IMR-90 (cell line): ENCODE measurements around the gene TIPIN. TPM values are rescaled to one million over a fixed set of nuclear protein-coding genes. Genes with fewer than 3 reads are reported as not detected.

Experiments
- ATAC-seq: fragments of 200-7000 bp; cut with Tn5 transposase; 2 replicates; pipeline ENCODE4 v1.9.1; 2020; ENCODE audit warnings: low read depth, mild to moderate bottlenecking, moderate library complexity
- BruUV-seq: library from RNA; stranded (reverse); fragments of 400-500 nt; replicated peaks from 2 replicates; lab custom pipeline; 2021; lab: Mats Ljungman, UMichigan
- CTCF ChIA-PET: fragments of 300-600 bp; formaldehyde crosslinking; extraction: SDS; loops from one replicate; lab custom pipeline; 2021; ENCODE audit warnings: antibody characterized with exemption; lab: Yijun Ruan, JAX
- POLR2A ChIA-PET: fragments of 300-600 bp; sonication (Branson Sonifier 250); formaldehyde crosslinking; loops from one replicate; lab custom pipeline; 2022; ENCODE audit warnings: antibody characterized with exemption; ENCODE audit not compliant: unreplicated experiment; lab: Charles Lee
- DNase-seq: peaks from one replicate; pipeline ENCODE4 v3.0.0; 2013
- H2AFZ ChIP-seq: replicated peaks from 2 replicates; pipeline ENCODE3; 2013; ENCODE audit warnings: low read length, mild to moderate bottlenecking; ENCODE audit not compliant: poor library complexity
- H2AK5ac ChIP-seq: 2 replicates; pipeline ENCODE4 v1.6.1; 2013; ENCODE audit warnings: low read depth, low read length, inconsistent platforms
- H2AK9ac ChIP-seq: replicated peaks from 2 replicates; pipeline ENCODE3; 2013; ENCODE audit warnings: mild to moderate bottlenecking, low read depth, low read length, moderate library complexity; ENCODE audit not compliant: poor library complexity
- H2BK120ac ChIP-seq: 2 replicates; pipeline ENCODE4 v1.6.1; 2013; ENCODE audit warnings: low read depth, low read length, inconsistent platforms
- H2BK15ac ChIP-seq: 3 replicates; pipeline ENCODE4 v1.6.1; 2013; ENCODE audit warnings: low read depth, low read length, inconsistent platforms
- H2BK20ac ChIP-seq: 2 replicates; pipeline ENCODE4 v1.6.1; 2013; ENCODE audit warnings: low read depth, mild to moderate bottlenecking, inconsistent platforms, low read length, moderate library complexity
- H2BK5ac ChIP-seq: 2 replicates; pipeline ENCODE4 v1.6.1; 2013; ENCODE audit warnings: mild to moderate bottlenecking, low read depth, low read length, inconsistent platforms; ENCODE audit not compliant: poor library complexity, severe bottlenecking
- H3K14ac ChIP-seq: replicated peaks from 2 replicates; pipeline ENCODE4 v1.6.1; 2013; ENCODE audit warnings: low read depth, low read length, inconsistent platforms
- H3K18ac ChIP-seq: 2 replicates; pipeline ENCODE4 v1.6.1; 2013; ENCODE audit warnings: low read depth, low read length, control low read depth
- H3K23ac ChIP-seq: 2 replicates; pipeline ENCODE4 v1.6.1; 2013; ENCODE audit warnings: low read depth, low read length, inconsistent platforms
- H3K27ac ChIP-seq: 2 replicates; pipeline ENCODE4 v1.5.1; 2013; ENCODE audit warnings: mild to moderate bottlenecking, control low read depth, low read length; ENCODE audit not compliant: insufficient read depth
- H3K27me3 ChIP-seq: 2 replicates; pipeline ENCODE4 v1.6.1; 2013; ENCODE audit warnings: low read length; ENCODE audit not compliant: control insufficient read depth, insufficient read depth
- H3K36me3 ChIP-seq: 2 replicates; pipeline ENCODE4 v1.6.1; 2013; ENCODE audit warnings: low read length, mixed read lengths; ENCODE audit not compliant: control insufficient read depth, insufficient read depth
- H3K4ac ChIP-seq: 2 replicates; pipeline ENCODE4 v1.6.1; 2013; ENCODE audit warnings: low read depth, low read length, inconsistent platforms
- H3K4me1 ChIP-seq: 2 replicates; pipeline ENCODE4 v1.6.1; 2013; ENCODE audit warnings: low read length, mixed read lengths; ENCODE audit not compliant: control insufficient read depth, insufficient read depth
- H3K4me2 ChIP-seq: 2 replicates; pipeline ENCODE4 v1.6.1; 2013; ENCODE audit warnings: low read depth, mild to moderate bottlenecking, control low read depth, low read length, moderate library complexity
- H3K4me3 ChIP-seq: 2 replicates; pipeline ENCODE4 v1.5.1; 2013; ENCODE audit warnings: low read depth, mild to moderate bottlenecking, control low read depth, low read length, moderate library complexity; ENCODE audit not compliant: insufficient read depth
- H3K56ac ChIP-seq: 2 replicates; pipeline ENCODE4 v1.6.1; 2013; ENCODE audit warnings: low read length, inconsistent platforms; ENCODE audit not compliant: insufficient read depth; ENCODE audit errors: extremely low read depth
- H3K79me1 ChIP-seq, 2 experiments: 2 replicates each; pipeline ENCODE4 v1.6.1; 2013; ENCODE audit warnings: low read length in 2 of 2, inconsistent platforms in 1 of 2, low read depth in 1 of 2
- H3K9ac ChIP-seq: 2 replicates; pipeline ENCODE4 v1.6.1; 2013; ENCODE audit warnings: low read depth, low read length, control low read depth
- H3K9me1 ChIP-seq: 2 replicates; pipeline ENCODE4 v1.6.1; 2013; ENCODE audit warnings: low read length, inconsistent platforms; ENCODE audit not compliant: insufficient read depth
- H3K9me3 ChIP-seq: 2 replicates; pipeline ENCODE4 v1.6.1; 2013; ENCODE audit warnings: low read length; ENCODE audit not compliant: control insufficient read depth, insufficient read depth
- H4K20me1 ChIP-seq: 2 replicates; pipeline ENCODE4 v1.6.1; 2013; ENCODE audit warnings: low read length, inconsistent platforms; ENCODE audit not compliant: insufficient read depth
- H4K5ac ChIP-seq: 2 replicates; pipeline ENCODE4 v1.6.1; 2013; ENCODE audit warnings: mild to moderate bottlenecking, low read depth, low read length, control low read depth
- H4K8ac ChIP-seq, 2 experiments: 2 replicates each; pipeline ENCODE4 v1.6.1; 2013; ENCODE audit warnings: low read depth in 2 of 2, low read length in 2 of 2, control low read depth in 1 of 2, inconsistent platforms in 1 of 2
- H4K91ac ChIP-seq: 2 replicates; pipeline ENCODE4 v1.6.1; 2013; ENCODE audit warnings: low read depth, low read length, inconsistent platforms; ENCODE audit not compliant: insufficient read depth
- CEBPB ChIP-seq: IDR thresholded peaks from 2 replicates; pipeline ENCODE4 v1.6.1; 2012; ENCODE audit warnings: low read depth, low read length, improper control_type of control experiment
- CHD1 ChIP-seq: IDR thresholded peaks from 2 replicates; pipeline ENCODE4 v1.6.1; 2012; ENCODE audit warnings: low read depth, low read length, improper control_type of control experiment
- MAFK ChIP-seq: IDR thresholded peaks from 2 replicates; pipeline ENCODE4 v1.6.1; 2012; ENCODE audit warnings: low read depth, low read length, improper control_type of control experiment
- MAZ ChIP-seq: IDR thresholded peaks from 2 replicates; pipeline ENCODE4 v1.6.1; 2012; ENCODE audit warnings: low read depth, mild to moderate bottlenecking, low read length, improper control_type of control experiment, moderate library complexity, borderline replicate concordance
- POLR2A ChIP-seq: IDR thresholded peaks from 2 replicates; pipeline ENCODE4 v1.6.1; 2012; ENCODE audit warnings: mild to moderate bottlenecking, low read depth, low read length
- RCOR1 ChIP-seq: IDR thresholded peaks from 2 replicates; pipeline ENCODE4 v1.6.1; 2012; ENCODE audit warnings: mild to moderate bottlenecking, low read length, improper control_type of control experiment; ENCODE audit not compliant: insufficient replicate concordance
- RFX5 ChIP-seq: IDR thresholded peaks from 2 replicates; pipeline ENCODE4 v1.8.0; 2012; ENCODE audit warnings: low read depth, mild to moderate bottlenecking, low read length, moderate library complexity
- SMC3 ChIP-seq: fragments of 150-350 bp; IDR thresholded peaks from 2 replicates; pipeline ENCODE4 v1.6.1; 2016; ENCODE audit warnings: low read depth, mild to moderate bottlenecking, antibody characterized with exemption, low read length, moderate library complexity
- WGBS, 2 experiments: methylation state at CpG; one replicate each; pipeline versions ENCODE4 v1.1.5 to v1.1.7; 2013; ENCODE audit warnings: missing lambda C conversion rate in 2 of 2; ENCODE audit not compliant: insufficient read length in 1 of 2; ENCODE audit errors: extremely low coverage in 2 of 2; 5-methylcytosine and 5-hydroxymethylcytosine counted together
- dilution Hi-C: fragments of 300-500 bp; cut with HindIII; formaldehyde crosslinking; loops from one replicate; pipeline ENCODE4 v1.14.3; 2018; ENCODE audit warnings: low sequenced_read_pairs; ENCODE audit not compliant: unreplicated experiment
- in situ Hi-C: fragments of 300-500 bp; cut with MboI; formaldehyde crosslinking; loops from 3 replicates; pipeline ENCODE4 v1.14.3; 2019; ENCODE audit warnings: low sequenced_read_pairs, inconsistent platforms, mixed read lengths
- intact Hi-C: fragments of 100-400 bp; cut with micrococcal nuclease; formaldehyde crosslinking; loops from 2 replicates; pipeline ENCODE4 v1.10.0; 2022
- polyA plus RNA-seq, 3 experiments: library from polyadenylated mRNA; depleted of rRNA; stranded (reverse); fragments of >200 nt; gene quantifications; 2 replicates each; pipeline ENCODE4 v1.2.3, GENCODE V29; 2012; ENCODE audit warnings: low replicate concordance in 1 of 3
- total RNA-seq: library from RNA; depleted of rRNA; stranded (reverse); fragments of >200 nt; gene quantifications from 2 replicates; pipeline ENCODE4 v1.2.3, GENCODE V29; 2012
- TF ChIP-seq, protein P1 (sequence below): conservative IDR thresholded peaks from 2 replicates; pipeline ENCODE4 v1.5.1; 2012; ENCODE audit warnings: mild to moderate bottlenecking, low read depth, low read length, improper control_type of control experiment

TIPIN gene
- total and polyA plus RNA-seq, 2 of the 4 experiments (the other 2 are of a cell fraction) = 6.3 to 7.3 TPM

- DNase-seq (no peak), ATAC-seq (no peak)
- no peak overlapping the region for H2BK15ac ChIP-seq
- H3K36me3 ChIP-seq = peaks cover 2% of the 10 kb centered on the region; the same call in 1 of the 2 replicates
- H3K14ac ChIP-seq = peak overlapping the region; percentile 93
- H3K23ac ChIP-seq = peak overlapping the region; percentile 95
- peaks cover 51% of the 10 kb centered on the region for H4K20me1 ChIP-seq
- peaks cover 9% of the 10 kb centered on the region for H3K9me1 ChIP-seq
- CTCF ChIA-PET = interaction anchor here (2.4 kb wide), 1 partner anchor 110 kb away, joined by 10 read pairs; the partner anchor contains the start of gene SNAPC5
- peak overlapping the region; percentile 56 for H2AK9ac ChIP-seq
- H3K27me3 ChIP-seq = no peaks in the 10 kb centered on the region
- no peak overlapping the region for H4K8ac ChIP-seq
- no peak overlapping the region for H2AFZ ChIP-seq
- no peak overlapping the region; the same call in 1 of the 2 replicates for H4K91ac ChIP-seq
- POLR2A ChIA-PET = no interaction called here
- peaks cover 6% of the 10 kb centered on the region for H3K4me1 ChIP-seq
- H2BK5ac ChIP-seq = peak overlapping the region; percentile 69
- H3K79me1 ChIP-seq = peaks cover 9 to 51% of the 10 kb centered on the region in 2 experiments
- H3K9me3 ChIP-seq = no peaks in the 10 kb centered on the region
- H4K5ac ChIP-seq = no peak overlapping the region
- 0 out of 2 replicates have a peak overlapping the region, but pooled peaks have one; percentile 93 for H3K56ac ChIP-seq
- peak overlapping the region; percentile 79 for H3K4me3 ChIP-seq
- BruUV-seq = no TSS peak
- H3K9ac ChIP-seq = peak overlapping the region; percentile 81
- peak overlapping the region; percentile 73; the same call in 1 of the 2 replicates for H3K4ac ChIP-seq
- in situ Hi-C loops (loop anchor here (5.0 kb wide), 1 partner anchor 104 kb away; no protein-coding TSS in a partner anchor), dilution Hi-C loops (no loop called here), intact Hi-C loops (no loop called here)
- no peak overlapping the region; the same call in 1 of the 2 replicates for H2AK5ac ChIP-seq
- H3K27ac ChIP-seq = peak overlapping the region; percentile 11
- no CpG with 5 or more reads among the region's 3 CpGs for WGBS, 2 experiments
- peak overlapping the region; percentile 89 for H3K4me2 ChIP-seq
- TF ChIP-seq, protein P1, sequence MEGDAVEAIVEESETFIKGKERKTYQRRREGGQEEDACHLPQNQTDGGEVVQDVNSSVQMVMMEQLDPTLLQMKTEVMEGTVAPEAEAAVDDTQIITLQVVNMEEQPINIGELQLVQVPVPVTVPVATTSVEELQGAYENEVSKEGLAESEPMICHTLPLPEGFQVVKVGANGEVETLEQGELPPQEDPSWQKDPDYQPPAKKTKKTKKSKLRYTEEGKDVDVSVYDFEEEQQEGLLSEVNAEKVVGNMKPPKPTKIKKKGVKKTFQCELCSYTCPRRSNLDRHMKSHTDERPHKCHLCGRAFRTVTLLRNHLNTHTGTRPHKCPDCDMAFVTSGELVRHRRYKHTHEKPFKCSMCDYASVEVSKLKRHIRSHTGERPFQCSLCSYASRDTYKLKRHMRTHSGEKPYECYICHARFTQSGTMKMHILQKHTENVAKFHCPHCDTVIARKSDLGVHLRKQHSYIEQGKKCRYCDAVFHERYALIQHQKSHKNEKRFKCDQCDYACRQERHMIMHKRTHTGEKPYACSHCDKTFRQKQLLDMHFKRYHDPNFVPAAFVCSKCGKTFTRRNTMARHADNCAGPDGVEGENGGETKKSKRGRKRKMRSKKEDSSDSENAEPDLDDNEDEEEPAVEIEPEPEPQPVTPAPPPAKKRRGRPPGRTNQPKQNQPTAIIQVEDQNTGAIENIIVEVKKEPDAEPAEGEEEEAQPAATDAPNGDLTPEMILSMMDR = no peak
- TF ChIP-seq RCOR1 (no peak), MAZ (no peak), CEBPB (no peak), POLR2A (no peak), CHD1 (no peak), SMC3 (no peak), RFX5 (no peak), MAFK (no peak)
- no peak overlapping the region for H2BK120ac ChIP-seq
- H2BK20ac ChIP-seq = no peak overlapping the region
- no peak overlapping the region for H3K18ac ChIP-seq
Observed at GRCh38 chr15:66388043-66388363, 31.5 kb upstream of the TIPIN start.
